ENCODE measurements around the gene LMCD1.

DNA sequence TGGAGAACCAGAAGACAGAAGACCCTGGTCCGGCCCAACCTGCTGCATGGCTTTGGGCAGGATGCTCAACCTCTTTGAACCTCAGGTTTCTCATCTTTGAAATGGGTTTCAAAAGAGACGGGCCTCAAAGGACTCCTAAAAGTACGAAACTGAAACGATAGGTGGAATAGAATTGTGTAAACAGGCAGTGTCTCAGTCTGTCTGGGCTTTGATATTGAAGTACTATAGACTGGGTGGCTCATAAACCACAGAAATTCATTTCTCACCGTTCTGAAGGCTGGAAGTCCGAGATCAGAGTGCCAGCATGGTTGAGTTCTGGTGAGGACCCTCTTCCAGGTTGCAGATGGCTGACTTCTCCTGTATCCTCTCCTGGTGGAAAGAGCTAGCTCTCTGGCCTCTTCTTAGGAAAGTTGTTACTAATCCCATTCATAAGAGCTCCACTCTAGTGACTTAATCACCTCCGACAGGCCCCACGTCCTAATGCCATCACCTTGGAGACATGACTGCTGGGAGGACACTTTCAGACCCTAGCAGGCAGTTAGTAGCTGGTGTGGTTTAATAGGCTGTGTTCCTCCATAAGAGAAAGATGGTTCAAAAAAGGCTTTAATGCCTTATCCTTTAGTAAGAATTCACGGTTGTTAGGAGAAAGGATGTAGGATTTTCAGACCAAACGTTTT lies 107.3 kb downstream of the LMCD1 start:
- TF ChIP-seq, protein P1, sequence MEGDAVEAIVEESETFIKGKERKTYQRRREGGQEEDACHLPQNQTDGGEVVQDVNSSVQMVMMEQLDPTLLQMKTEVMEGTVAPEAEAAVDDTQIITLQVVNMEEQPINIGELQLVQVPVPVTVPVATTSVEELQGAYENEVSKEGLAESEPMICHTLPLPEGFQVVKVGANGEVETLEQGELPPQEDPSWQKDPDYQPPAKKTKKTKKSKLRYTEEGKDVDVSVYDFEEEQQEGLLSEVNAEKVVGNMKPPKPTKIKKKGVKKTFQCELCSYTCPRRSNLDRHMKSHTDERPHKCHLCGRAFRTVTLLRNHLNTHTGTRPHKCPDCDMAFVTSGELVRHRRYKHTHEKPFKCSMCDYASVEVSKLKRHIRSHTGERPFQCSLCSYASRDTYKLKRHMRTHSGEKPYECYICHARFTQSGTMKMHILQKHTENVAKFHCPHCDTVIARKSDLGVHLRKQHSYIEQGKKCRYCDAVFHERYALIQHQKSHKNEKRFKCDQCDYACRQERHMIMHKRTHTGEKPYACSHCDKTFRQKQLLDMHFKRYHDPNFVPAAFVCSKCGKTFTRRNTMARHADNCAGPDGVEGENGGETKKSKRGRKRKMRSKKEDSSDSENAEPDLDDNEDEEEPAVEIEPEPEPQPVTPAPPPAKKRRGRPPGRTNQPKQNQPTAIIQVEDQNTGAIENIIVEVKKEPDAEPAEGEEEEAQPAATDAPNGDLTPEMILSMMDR (IDR thresholded peaks at IDR 0.05; ENCODE audit: borderline replicate concordance, extremely low read depth, low read length, poor library complexity, severe bottlenecking), result no peak
- TF ChIP-seq EZH2 (IDR thresholded peaks at IDR 0.05; ENCODE audit: borderline replicate concordance, low read depth, low read length, severe bottlenecking), result no peak
